ENCODE results near the gene SLC43A2. TPM values are rescaled to one million over a fixed set of nuclear protein-coding genes. Genes with fewer than 3 reads are reported as not detected.

The SLC43A2 gene
- total RNA-seq, 2 donors from 2014 or later = 29.3 to 38.7 TPM

DNA sequence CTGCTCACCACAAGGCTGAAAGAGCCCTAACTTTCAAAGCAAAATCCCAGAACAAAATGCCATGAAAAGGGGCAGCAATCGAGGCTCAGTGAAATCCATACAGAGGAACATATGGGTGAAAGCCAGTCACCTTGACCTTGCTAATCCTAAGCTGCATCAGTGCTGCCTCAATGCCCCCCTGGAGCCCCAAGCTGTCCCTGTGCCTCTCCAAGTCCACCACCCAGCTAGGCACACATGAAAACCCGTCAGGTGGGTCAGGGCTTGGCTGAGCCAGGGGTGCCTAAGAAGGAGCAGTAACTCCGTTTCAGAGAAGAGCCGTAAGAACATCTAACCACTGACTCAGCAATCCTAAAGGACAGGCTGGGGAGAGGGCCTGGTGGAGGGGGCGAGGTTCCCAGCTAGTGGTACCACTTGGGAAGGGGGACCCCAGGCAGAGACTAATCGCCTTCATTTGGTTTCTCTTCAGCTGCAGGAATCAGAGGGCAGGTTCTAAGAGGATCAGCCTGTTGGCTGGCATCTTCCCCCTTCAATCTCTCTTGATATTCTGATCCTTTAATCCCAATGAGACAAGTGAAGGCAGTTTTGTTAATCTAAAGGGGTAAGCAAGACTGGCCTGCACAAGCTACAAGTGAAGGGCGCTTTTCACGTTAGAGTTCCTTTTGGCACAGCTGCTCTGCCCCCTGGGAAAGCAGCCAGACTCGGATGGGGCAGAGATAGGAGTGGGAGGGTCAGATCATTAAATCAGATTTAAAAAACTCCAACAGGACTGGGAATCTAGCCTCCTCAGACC, 73.7 kb downstream of the SLC43A2 start:
- Histone ChIP-seq H3K36me3 (peaks cover 4% of the 10 kb centered on the region), H3K4me1 (peaks cover 4% of the 10 kb centered on the region), H3K9ac (ENCODE audit: low read depth in 2 of 2, low read length in 2 of 2) (peak overlapping the region in 1 of 2 donors; percentile 28), H3K27ac (no peak overlapping the region), H3K9me3 (no peaks in the 10 kb centered on the region), H3K4me3 (no peak overlapping the region), H3K27me3 (no peaks in the 10 kb centered on the region)
- no peak for DNase-seq
- intact Hi-C loops (cut with DNase I) = no loop called here
- TF ChIP-seq, protein P1, sequence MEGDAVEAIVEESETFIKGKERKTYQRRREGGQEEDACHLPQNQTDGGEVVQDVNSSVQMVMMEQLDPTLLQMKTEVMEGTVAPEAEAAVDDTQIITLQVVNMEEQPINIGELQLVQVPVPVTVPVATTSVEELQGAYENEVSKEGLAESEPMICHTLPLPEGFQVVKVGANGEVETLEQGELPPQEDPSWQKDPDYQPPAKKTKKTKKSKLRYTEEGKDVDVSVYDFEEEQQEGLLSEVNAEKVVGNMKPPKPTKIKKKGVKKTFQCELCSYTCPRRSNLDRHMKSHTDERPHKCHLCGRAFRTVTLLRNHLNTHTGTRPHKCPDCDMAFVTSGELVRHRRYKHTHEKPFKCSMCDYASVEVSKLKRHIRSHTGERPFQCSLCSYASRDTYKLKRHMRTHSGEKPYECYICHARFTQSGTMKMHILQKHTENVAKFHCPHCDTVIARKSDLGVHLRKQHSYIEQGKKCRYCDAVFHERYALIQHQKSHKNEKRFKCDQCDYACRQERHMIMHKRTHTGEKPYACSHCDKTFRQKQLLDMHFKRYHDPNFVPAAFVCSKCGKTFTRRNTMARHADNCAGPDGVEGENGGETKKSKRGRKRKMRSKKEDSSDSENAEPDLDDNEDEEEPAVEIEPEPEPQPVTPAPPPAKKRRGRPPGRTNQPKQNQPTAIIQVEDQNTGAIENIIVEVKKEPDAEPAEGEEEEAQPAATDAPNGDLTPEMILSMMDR (IDR thresholded peaks at IDR 0.05) = no peak

DNA sequence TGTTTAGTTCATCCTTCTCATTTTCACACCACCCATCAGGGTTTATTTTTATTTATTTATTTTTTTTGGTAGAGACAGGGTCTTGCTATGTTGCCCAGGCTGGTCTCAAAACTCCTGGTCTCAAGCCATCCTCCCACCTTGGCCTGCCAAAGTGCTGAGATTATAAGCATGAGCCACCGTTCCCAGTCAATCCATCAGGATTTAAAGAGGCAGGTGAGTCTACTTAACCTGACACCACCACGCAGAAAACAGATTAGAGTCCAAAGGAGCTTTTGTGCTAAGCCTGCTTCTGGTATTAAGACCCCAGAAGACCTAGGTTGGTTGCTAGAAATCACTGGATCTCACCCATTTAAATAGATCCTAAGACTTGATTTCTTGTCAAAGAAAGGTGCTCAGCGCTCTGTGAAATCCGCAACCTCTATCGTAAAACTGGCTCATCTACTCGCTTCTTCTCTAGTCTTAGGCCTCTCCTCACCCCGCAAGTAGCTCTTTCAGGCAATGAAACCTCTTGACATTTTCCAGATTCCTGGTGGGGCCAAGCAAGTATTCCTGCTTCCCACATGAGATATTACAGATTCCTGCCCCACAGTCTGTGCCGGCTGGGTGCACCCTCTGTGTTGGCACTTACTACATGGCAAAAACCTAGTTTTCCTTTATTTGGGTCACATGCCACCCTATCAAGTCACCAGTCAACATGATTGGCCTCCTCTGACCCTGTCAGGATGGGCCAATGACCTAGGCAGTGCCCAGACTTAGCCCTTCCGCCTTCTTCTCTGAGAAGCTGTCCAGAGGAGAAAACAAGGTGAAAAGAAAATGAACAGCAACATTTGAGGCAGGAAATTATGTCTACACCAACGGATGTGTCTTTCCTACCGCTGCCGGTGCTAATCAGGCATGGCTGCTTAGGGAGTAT, 75.0 kb downstream of the SLC43A2 start:
- Histone ChIP-seq H3K27ac (no peak overlapping the region), H3K4me1 (no peaks in the 10 kb centered on the region), H3K27me3 (no peaks in the 10 kb centered on the region), H3K36me3 (peaks cover 4% of the 10 kb centered on the region), H3K9me3 (no peaks in the 10 kb centered on the region), H3K9ac (ENCODE audit: low read depth in 2 of 2, low read length in 2 of 2) (no peak overlapping the region), H3K4me3 (no peak overlapping the region)
- intact Hi-C loops (cut with DNase I) = no loop called here
- DNase-seq = no peak
- TF ChIP-seq, protein P1 (IDR thresholded peaks at IDR 0.05) = no peak

DNA sequence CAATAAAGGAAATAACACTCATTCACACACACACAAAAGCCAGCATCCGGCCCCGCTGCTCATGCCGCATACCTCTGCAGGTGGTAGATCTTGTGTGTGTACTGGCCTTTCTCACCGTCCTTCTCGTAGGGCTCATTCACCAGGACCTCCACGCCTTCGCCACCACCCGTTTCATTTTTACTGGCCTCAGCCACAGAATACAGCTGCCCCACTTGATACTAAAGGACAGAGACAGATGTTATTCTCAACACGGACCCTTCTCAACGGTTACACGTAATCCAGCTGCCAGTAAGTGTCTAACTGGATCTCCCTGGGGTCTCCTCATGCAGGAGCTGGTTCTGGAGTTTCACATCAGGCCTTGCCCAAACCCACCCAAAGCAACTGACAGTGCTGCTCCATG, 75.7 kb downstream of the SLC43A2 start:
- TF ChIP-seq, protein P1 (IDR thresholded peaks at IDR 0.05) = no peak
- no peak overlapping the region for H3K27ac ChIP-seq
- intact Hi-C loops (cut with DNase I) = no loop called here
- no peak overlapping the region for H3K9ac ChIP-seq (ENCODE audit: low read depth in 2 of 2, low read length in 2 of 2)
- no peak for DNase-seq
- H3K9me3 ChIP-seq = no peaks in the 10 kb centered on the region
- no peaks in the 10 kb centered on the region for H3K4me1 ChIP-seq
- H3K36me3 ChIP-seq = peaks cover 4% of the 10 kb centered on the region
- H3K27me3 ChIP-seq = no peaks in the 10 kb centered on the region
- no peak overlapping the region for H3K4me3 ChIP-seq

DNA sequence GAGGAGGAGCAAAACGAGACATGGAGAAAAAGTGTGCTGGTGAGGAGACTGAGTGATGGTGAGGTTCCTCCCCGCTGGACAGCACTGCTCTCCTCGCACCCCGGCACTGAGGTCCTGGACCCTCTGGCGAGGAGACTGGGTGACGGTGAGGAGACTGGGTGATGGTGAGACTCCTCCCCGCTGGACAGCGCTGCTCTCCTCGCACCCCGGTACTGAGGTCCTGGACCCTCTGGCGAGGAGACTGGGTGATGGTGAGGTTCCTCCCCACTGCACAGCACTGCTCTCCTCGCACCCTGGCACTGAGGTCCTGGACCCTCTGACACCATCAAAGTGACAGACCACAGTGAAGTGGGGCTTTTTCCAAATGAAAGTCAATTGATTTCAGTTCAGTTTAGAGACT, 76.9 kb downstream of the SLC43A2 start:
- Histone ChIP-seq H3K4me1 (no peaks in the 10 kb centered on the region), H3K4me3 (no peak overlapping the region), H3K27ac (no peak overlapping the region), H3K9ac (ENCODE audit: low read depth in 2 of 2, low read length in 2 of 2) (no peak overlapping the region), H3K36me3 (peaks cover 4% of the 10 kb centered on the region), H3K27me3 (no peaks in the 10 kb centered on the region), H3K9me3 (no peaks in the 10 kb centered on the region)
- intact Hi-C loops (cut with DNase I) = no loop called here
- no peak for DNase-seq
- TF ChIP-seq, protein P1 (IDR thresholded peaks at IDR 0.05) = no peak

DNA sequence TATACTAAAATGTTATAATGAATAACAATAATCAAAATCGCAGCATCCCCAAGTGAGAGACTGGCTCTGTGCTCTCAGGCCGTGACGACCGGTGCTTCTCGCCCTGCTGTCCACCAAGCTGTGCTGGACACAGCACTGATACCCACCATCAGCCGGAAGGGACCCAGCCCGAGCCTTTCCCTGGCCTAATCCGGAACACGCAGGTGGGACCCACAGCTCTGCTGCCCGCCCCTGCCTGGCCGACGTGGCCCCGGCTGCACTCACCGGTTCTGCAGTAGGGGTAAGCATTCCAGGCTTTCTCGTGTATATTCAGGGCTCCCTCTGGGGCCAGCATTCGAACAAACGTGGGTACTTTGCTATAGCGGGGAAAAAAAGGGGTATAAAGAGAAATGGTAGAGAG, 80.6 kb downstream of the SLC43A2 start:
- H3K4me3 ChIP-seq = no peak overlapping the region
- no peaks in the 10 kb centered on the region for H3K9me3 ChIP-seq
- intact Hi-C loops (cut with DNase I) = no loop called here
- TF ChIP-seq, protein P1 (IDR thresholded peaks at IDR 0.05) = no peak
- H3K4me1 ChIP-seq = no peaks in the 10 kb centered on the region
- no peaks in the 10 kb centered on the region for H3K27me3 ChIP-seq
- H3K36me3 ChIP-seq = peaks cover 10% of the 10 kb centered on the region
- DNase-seq = no peak
- H3K27ac ChIP-seq = no peak overlapping the region
- no peak overlapping the region for H3K9ac ChIP-seq (ENCODE audit: low read depth in 2 of 2, low read length in 2 of 2)

All from colonic mucosa (tissue), 4 donors.